Osteocyte (in vitro differentiated cells): ENCODE results near the gene CARMIL1. TPM values are rescaled to one million over a fixed set of nuclear protein-coding genes. Genes with fewer than 3 reads are reported as not detected.

ENCODE experiments used
- DNase-seq: peaks from one replicate; pipeline ENCODE4 v3.0.0; 2021; ENCODE audit warnings: mixed read lengths; ENCODE audit not compliant: unreplicated experiment; ENCODE audit errors: extremely low spot score
- H3K27ac Mint-ChIP-seq: one replicate; pipeline ENCODE4 v1.8.0; 2021; ENCODE audit warnings: mild to moderate bottlenecking, mixed read lengths; ENCODE audit not compliant: unreplicated experiment
- H3K27me3 Mint-ChIP-seq: one replicate; pipeline ENCODE4 v1.8.0; 2021; ENCODE audit warnings: mixed read lengths; ENCODE audit not compliant: unreplicated experiment
- H3K36me3 Mint-ChIP-seq: one replicate; pipeline ENCODE4 v1.8.0; 2021; ENCODE audit warnings: mixed read lengths; ENCODE audit not compliant: unreplicated experiment
- H3K4me1 Mint-ChIP-seq: one replicate; pipeline ENCODE4 v1.8.0; 2021; ENCODE audit warnings: mixed read lengths; ENCODE audit not compliant: unreplicated experiment
- H3K4me3 Mint-ChIP-seq: one replicate; pipeline ENCODE4 v1.8.0; 2021; ENCODE audit warnings: mild to moderate bottlenecking, moderate library complexity, mixed read lengths; ENCODE audit not compliant: unreplicated experiment
- H3K9me3 Mint-ChIP-seq: one replicate; pipeline ENCODE4 v1.8.0; 2021; ENCODE audit warnings: mixed read lengths; ENCODE audit not compliant: unreplicated experiment
- CTCF ChIP-seq: fragments of 200-600 bp; sonication (generic); IDR thresholded peaks from 2 replicates; pipeline ENCODE4 v1.5.0; 2021; ENCODE audit warnings: antibody characterized with exemption, mild to moderate bottlenecking, moderate library complexity
- total RNA-seq: library from RNA; stranded (reverse); gene quantifications from 2 replicates; pipeline ENCODE4 v1.2.1, GENCODE V29; 2021

The CARMIL1 gene
- total RNA-seq, 1 donor from 2014 or later: 14.9 TPM

DNA sequence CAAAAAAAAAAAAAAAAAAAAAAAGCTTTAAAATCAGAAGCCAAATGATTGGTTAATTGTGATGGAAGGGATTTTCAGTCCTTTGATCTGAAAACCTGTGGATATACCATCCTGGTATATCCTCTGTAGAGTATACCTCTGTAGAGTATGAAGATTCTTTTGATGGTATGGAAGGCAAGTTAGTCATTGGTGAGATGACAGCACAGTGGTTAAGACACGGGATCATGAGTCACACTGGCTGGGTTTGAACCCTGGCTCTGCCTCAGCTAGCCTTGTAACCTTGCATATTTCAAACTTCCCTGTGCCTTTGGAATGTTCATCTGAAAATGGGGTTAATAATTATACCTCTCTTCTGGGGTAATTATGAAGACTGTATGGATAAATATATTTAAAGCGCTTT lies 179.3 kb downstream of the CARMIL1 start:
- Mint-ChIP-seq H3K27ac (no peak overlapping the region), H3K27me3 (no peaks in the 10 kb centered on the region), H3K9me3 (no peaks in the 10 kb centered on the region), H3K4me3 (no peak overlapping the region), H3K36me3 (no peaks in the 10 kb centered on the region), H3K4me1 (peaks cover 9% of the 10 kb centered on the region)
- no peak for TF ChIP-seq CTCF
- DNase-seq: no peak

DNA sequence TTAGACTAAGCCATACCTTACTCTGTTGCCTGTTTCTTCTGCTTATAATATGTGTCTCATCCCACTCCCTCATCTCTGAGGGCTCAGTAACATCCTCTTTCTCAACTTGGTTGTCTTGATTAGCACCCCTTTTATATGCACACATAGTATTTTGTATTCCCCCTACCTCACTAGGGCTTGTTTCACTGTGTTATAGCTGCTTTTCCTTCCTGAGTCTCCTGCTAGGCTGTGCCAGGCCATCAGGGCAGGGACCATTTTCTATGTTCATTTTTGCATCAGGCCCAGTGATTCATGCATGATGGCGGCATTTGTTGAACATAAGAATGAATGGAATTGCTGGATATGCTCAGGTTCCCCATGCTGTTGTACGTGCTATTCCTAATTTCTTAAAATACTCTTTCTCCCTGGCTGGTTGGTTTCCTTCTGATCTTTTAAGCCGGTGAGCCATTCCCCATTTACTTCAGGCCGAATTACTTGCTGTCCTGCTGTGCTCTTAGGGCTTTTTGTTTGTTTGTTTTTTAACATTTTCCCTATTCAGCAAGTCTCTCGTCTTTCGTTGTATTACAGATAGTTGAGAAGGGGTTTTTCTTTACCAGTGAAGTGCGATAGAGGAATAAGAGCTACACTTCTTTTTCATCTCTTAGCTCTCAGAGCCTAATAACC lies 183.2 kb downstream of the CARMIL1 start:
- Mint-ChIP-seq H3K9me3 (no peaks in the 10 kb centered on the region), H3K4me3 (no peak overlapping the region), H3K27ac (no peak overlapping the region), H3K4me1 (peaks cover 6% of the 10 kb centered on the region), H3K27me3 (no peaks in the 10 kb centered on the region), H3K36me3 (peaks cover 4% of the 10 kb centered on the region)
- no peak for TF ChIP-seq CTCF
- DNase-seq: no peak

- H3K4me1 Mint-ChIP-seq: peaks cover 4% of the 10 kb centered on the region
- H3K27ac Mint-ChIP-seq: no peak overlapping the region
Observed at GRCh38 chr6:25463441-25463840, 184.3 kb downstream of the CARMIL1 start.

DNA sequence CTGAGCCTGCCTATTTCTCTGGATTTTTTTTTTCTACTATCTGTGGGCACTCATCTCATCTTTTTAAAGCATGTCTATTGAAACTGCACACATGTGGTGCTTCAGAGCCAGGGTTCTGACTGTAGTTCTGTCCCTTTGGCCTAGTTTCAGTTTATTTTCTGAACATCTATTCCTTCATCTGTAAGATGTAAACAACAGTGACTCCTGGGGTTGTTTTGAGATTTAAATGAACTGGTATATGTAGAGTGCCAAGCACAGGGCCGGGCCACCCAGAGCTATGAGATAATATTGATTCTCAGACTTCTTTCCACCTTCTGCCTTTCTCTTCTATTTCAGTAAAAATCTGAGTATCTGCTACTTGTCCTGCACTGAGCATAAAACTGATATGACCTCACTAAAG lies 185.1 kb downstream of the CARMIL1 start:
- Mint-ChIP-seq H3K27me3 (no peaks in the 10 kb centered on the region), H3K4me3 (no peak overlapping the region), H3K27ac (no peak overlapping the region), H3K9me3 (no peaks in the 10 kb centered on the region), H3K36me3 (peaks cover 4% of the 10 kb centered on the region), H3K4me1 (no peaks in the 10 kb centered on the region)
- TF ChIP-seq CTCF: no peak
- no peak for DNase-seq

More at GRCh38 chr6:25463441-25463840, 184.3 kb downstream of the CARMIL1 start:
- Mint-ChIP-seq H3K4me3 (no peak overlapping the region), H3K27me3 (no peaks in the 10 kb centered on the region), H3K9me3 (no peaks in the 10 kb centered on the region), H3K36me3 (peaks cover 4% of the 10 kb centered on the region)
- DNase-seq: no peak
- TF ChIP-seq CTCF: no peak

GRCh38 chr6:25465941-25466340 lies 186.8 kb downstream of the CARMIL1 start:
- Mint-ChIP-seq H3K4me3 (no peak overlapping the region), H3K9me3 (no peaks in the 10 kb centered on the region), H3K27ac (no peak overlapping the region), H3K36me3 (peaks cover 4% of the 10 kb centered on the region), H3K4me1 (no peaks in the 10 kb centered on the region), H3K27me3 (no peaks in the 10 kb centered on the region)
- no peak for DNase-seq
- TF ChIP-seq CTCF: no peak
